ENCODE measurements around the gene ESRRA.

Gene ESRRA

DNA sequence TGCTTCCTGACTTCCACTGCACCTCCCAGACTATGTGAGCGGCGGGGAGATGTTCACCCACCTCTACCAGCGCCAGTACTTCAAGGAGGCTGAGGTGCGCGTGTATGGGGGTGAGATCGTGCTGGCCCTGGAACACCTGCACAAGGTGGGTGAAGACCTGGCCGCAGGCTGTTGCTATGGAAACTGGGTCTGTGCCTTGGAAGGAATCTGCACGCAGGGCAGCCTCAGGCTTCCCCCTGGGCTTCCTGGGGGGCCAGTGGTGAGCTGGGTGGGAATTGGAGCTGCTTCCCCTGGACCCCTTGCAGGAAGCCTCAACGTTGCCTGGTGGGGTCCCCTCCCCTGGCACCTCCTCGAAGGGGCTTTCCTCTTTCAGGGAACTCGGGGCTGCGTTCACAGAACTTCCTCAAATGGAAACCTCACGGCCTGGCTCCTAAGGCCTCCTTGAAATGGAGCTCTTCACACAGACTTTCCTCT, 55.2 kb downstream of the ESRRA start:
- in situ Hi-C loops (cut with MboI; ENCODE audit: low sequenced_read_pairs) = no loop called here

DNA sequence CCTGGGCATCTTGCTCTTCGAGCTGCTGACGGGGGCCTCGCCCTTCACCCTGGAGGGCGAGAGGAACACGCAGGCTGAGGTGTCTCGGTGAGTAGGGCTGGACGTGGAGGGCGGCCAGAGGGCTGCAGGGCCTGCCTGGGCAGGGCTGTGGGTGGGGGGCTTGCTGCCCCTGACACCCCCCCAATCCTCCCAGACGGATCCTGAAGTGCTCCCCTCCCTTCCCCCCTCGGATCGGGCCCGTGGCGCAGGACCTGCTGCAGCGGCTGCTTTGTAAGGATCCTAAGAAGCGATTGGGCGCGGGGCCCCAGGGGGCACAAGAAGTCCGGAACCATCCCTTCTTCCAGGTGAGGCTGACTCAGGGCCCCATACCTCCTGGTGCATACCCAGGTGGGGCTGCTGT, 56.3 kb downstream of the ESRRA start:
- in situ Hi-C loops (cut with MboI; ENCODE audit: low sequenced_read_pairs) = no loop called here

GRCh38 chr11:64362339-64362738, 57.0 kb downstream of the ESRRA start:
- in situ Hi-C loops (cut with MboI; ENCODE audit: low sequenced_read_pairs) = no loop called here

- in situ Hi-C loops (cut with MboI; ENCODE audit: low sequenced_read_pairs) = no loop called here
Measured at GRCh38 chr11:64364435-64364834, 59.1 kb downstream of the ESRRA start.

GRCh38 chr11:64364911-64365310, 59.6 kb downstream of the ESRRA start:
- in situ Hi-C loops (cut with MboI; ENCODE audit: low sequenced_read_pairs) = no loop called here
